HEK293 (cell line): Measurements from ENCODE around the gene ITPKB.

Source experiments
- HIC1 ChIP-seq: fragments of 450-650 bp; formaldehyde crosslinking; IDR thresholded peaks from 2 replicates; pipeline ENCODE4 v1.5.1; 2016; ENCODE audit warnings: missing biosample characterization, missing genetic modification characterization
- PRDM10 ChIP-seq: fragments of 450-650 bp; formaldehyde crosslinking; IDR thresholded peaks from 2 replicates; pipeline ENCODE4 v1.5.1; 2016; ENCODE audit warnings: missing biosample characterization, missing genetic modification characterization
- PRDM2 ChIP-seq: fragments of 450-650 bp; formaldehyde crosslinking; IDR thresholded peaks from 2 replicates; pipeline ENCODE4 v1.5.1; 2016; ENCODE audit warnings: missing biosample characterization, missing genetic modification characterization, borderline replicate concordance
- PRDM4 ChIP-seq: fragments of 450-650 bp; formaldehyde crosslinking; IDR thresholded peaks from 2 replicates; pipeline ENCODE4 v1.5.1; 2017; ENCODE audit warnings: missing biosample characterization, missing genetic modification characterization
- PRDM6 ChIP-seq: fragments of 450-650 bp; formaldehyde crosslinking; IDR thresholded peaks from 2 replicates; pipeline ENCODE4 v1.5.1; 2017; ENCODE audit warnings: missing biosample characterization, missing genetic modification characterization
- SCRT2 ChIP-seq: fragments of 450-650 bp; formaldehyde crosslinking; IDR thresholded peaks from 2 replicates; pipeline ENCODE4 v1.5.1; 2016; ENCODE audit warnings: missing biosample characterization, missing genetic modification characterization
- TRIM28 ChIP-seq: IDR thresholded peaks from 2 replicates; pipeline ENCODE4 v1.6.1; 2011; ENCODE audit warnings: low read length, control low read depth, borderline replicate concordance
- ZBTB10 ChIP-seq: fragments of 450-650 bp; formaldehyde crosslinking; IDR thresholded peaks from 2 replicates; pipeline ENCODE4 v1.5.1; 2016; ENCODE audit warnings: missing biosample characterization, missing genetic modification characterization
- ZNF112 ChIP-seq: fragments of 450-650 bp; formaldehyde crosslinking; IDR thresholded peaks from 2 replicates; pipeline ENCODE4 v1.5.0; 2017; ENCODE audit warnings: missing biosample characterization, missing genetic modification characterization
- ZNF138 ChIP-seq: fragments of 450-650 bp; formaldehyde crosslinking; IDR thresholded peaks from 2 replicates; pipeline ENCODE4 v1.5.1; 2016; ENCODE audit warnings: missing biosample characterization, missing genetic modification characterization, borderline replicate concordance
- ZNF140 ChIP-seq: fragments of 450-650 bp; formaldehyde crosslinking; IDR thresholded peaks from 2 replicates; pipeline ENCODE4 v1.5.1; 2016; ENCODE audit warnings: missing biosample characterization, missing genetic modification characterization
- ZNF16 ChIP-seq: fragments of 450-650 bp; formaldehyde crosslinking; IDR thresholded peaks from 2 replicates; pipeline ENCODE4 v1.5.1; 2016; ENCODE audit warnings: low read depth, missing biosample characterization, missing genetic modification characterization
- ZNF174 ChIP-seq: fragments of 450-650 bp; formaldehyde crosslinking; IDR thresholded peaks from 2 replicates; pipeline ENCODE4 v1.5.0; 2017; ENCODE audit warnings: missing biosample characterization, mild to moderate bottlenecking, missing genetic modification characterization
- ZNF473 ChIP-seq: fragments of 450-650 bp; formaldehyde crosslinking; IDR thresholded peaks from 2 replicates; pipeline ENCODE4 v1.5.1; 2017; ENCODE audit warnings: missing biosample characterization, missing genetic modification characterization
- ZNF529 ChIP-seq: fragments of 450-650 bp; formaldehyde crosslinking; IDR thresholded peaks from 2 replicates; pipeline ENCODE4 v1.5.1; 2017; ENCODE audit warnings: missing genetic modification characterization, missing biosample characterization; ENCODE audit not compliant: insufficient replicate concordance
- ZNF555 ChIP-seq: fragments of 450-650 bp; formaldehyde crosslinking; conservative IDR thresholded peaks from 2 replicates; pipeline ENCODE4 v1.5.1; 2017; ENCODE audit warnings: missing biosample characterization, mild to moderate bottlenecking, missing genetic modification characterization, inconsistent platforms
- ZNF639 ChIP-seq: fragments of 450-650 bp; formaldehyde crosslinking; IDR thresholded peaks from 2 replicates; pipeline ENCODE4 v1.5.1; 2016; ENCODE audit warnings: missing biosample characterization, missing genetic modification characterization
- ZNF664 ChIP-seq: fragments of 450-650 bp; formaldehyde crosslinking; IDR thresholded peaks from 2 replicates; pipeline ENCODE4 v1.5.1; 2016; ENCODE audit warnings: missing biosample characterization, missing genetic modification characterization

Gene ITPKB

GRCh38 chr1:226702318-226702956 is 36.6 kb downstream of the ITPKB start (continued):
- TF ChIP-seq PRDM6 (tag by site-specific recombination) (no peak), ZBTB10 (tag by site-specific recombination) (peak; percentile 57), ZNF174 (tag by site-specific recombination) (no peak), PRDM4 (no peak), PRDM10 (peak; percentile 93), ZNF138 (tag by site-specific recombination) (no peak), ZNF555 (tag by site-specific recombination) (no peak), TRIM28 (no peak), HIC1 (tag by site-specific recombination) (peak; percentile 50), ZNF529 (no peak), ZNF140 (tag by site-specific recombination) (no peak), ZNF112 (tag by site-specific recombination) (no peak), SCRT2 (tag by site-specific recombination) (peak; percentile 87), ZNF473 (tag by site-specific recombination) (no peak), ZNF664 (no peak), ZNF639 (peak; percentile 54; the same call in 1 of the 2 replicates), ZNF16 (tag by site-specific recombination) (no peak), PRDM2 (tag by site-specific recombination) (no peak)
